HepG2 (cell line): Measurements from ENCODE around the gene HRC. TPM values are rescaled to one million over a fixed set of nuclear protein-coding genes. Genes with fewer than 3 reads are reported as not detected.

ENCODE experiments used
- ADNP ChIP-seq: sonication (generic); formaldehyde crosslinking; IDR thresholded peaks from 2 replicates; pipeline ENCODE4 v1.4.0; 2020; ENCODE audit warnings: missing genetic modification reagents
- EEA1 ChIP-seq: sonication (generic); formaldehyde crosslinking; IDR thresholded peaks from 2 replicates; pipeline ENCODE4 v1.5.1; 2020; ENCODE audit warnings: mild to moderate bottlenecking, missing genetic modification reagents, borderline replicate concordance
- KDM3A ChIP-seq: IDR thresholded peaks from 2 replicates; pipeline ENCODE4 v1.6.1; 2018; ENCODE audit warnings: low read depth, missing compliant biosample characterization
- KDM4B ChIP-seq: sonication (generic); formaldehyde crosslinking; IDR thresholded peaks from 2 replicates; pipeline ENCODE4 v1.4.0; 2020; ENCODE audit warnings: missing genetic modification reagents
- LBX2 ChIP-seq: sonication (generic); formaldehyde crosslinking; IDR thresholded peaks from 2 replicates; pipeline ENCODE4 v1.5.0; 2020; ENCODE audit warnings: missing genetic modification reagents, mild to moderate bottlenecking, borderline replicate concordance
- MAZ ChIP-seq, 2 experiments: sonication (generic) in 1 of 2; formaldehyde crosslinking in 1 of 2; IDR thresholded peaks; 2 replicates each; pipeline versions ENCODE4 v1.5.0 to v1.6.1; 2012 to 2020; ENCODE audit warnings: low read depth in 2 of 2, mild to moderate bottlenecking in 2 of 2, borderline replicate concordance in 1 of 2, improper control_type of control experiment in 1 of 2, low read length in 1 of 2, missing genetic modification reagents in 1 of 2, moderate library complexity in 1 of 2
- NFE2L2 ChIP-seq: fragments of 150-350 bp; IDR thresholded peaks from 2 replicates; pipeline ENCODE4 v1.6.1; 2014; ENCODE audit warnings: low read length
- SNAPC2 ChIP-seq: sonication (generic); formaldehyde crosslinking; IDR thresholded peaks from 2 replicates; pipeline ENCODE4 v1.8.1; 2022; ENCODE audit warnings: mild to moderate bottlenecking, missing genetic modification reagents
- STAG1 ChIP-seq: sonication (generic); formaldehyde crosslinking; IDR thresholded peaks from 2 replicates; pipeline ENCODE4 v1.4.0; 2020; ENCODE audit warnings: missing genetic modification reagents
- STAT5B ChIP-seq: sonication (generic); formaldehyde crosslinking; IDR thresholded peaks from 2 replicates; pipeline ENCODE4 v1.4.0; 2020; ENCODE audit warnings: missing genetic modification reagents
- TAF1 ChIP-seq: sonication (generic); formaldehyde crosslinking; IDR thresholded peaks from 2 replicates; pipeline ENCODE4 v1.4.0; 2020; ENCODE audit warnings: missing genetic modification reagents
- ZBTB42 ChIP-seq: sonication (generic); formaldehyde crosslinking; IDR thresholded peaks from 2 replicates; pipeline ENCODE4 v1.5.0; 2020; ENCODE audit warnings: mild to moderate bottlenecking, missing genetic modification reagents
- ZNF646 ChIP-seq: sonication (generic); formaldehyde crosslinking; IDR thresholded peaks from 2 replicates; pipeline ENCODE4 v1.9.0; 2021; ENCODE audit warnings: mild to moderate bottlenecking, missing genetic modification reagents
- ZNF780A ChIP-seq: sonication (generic); formaldehyde crosslinking; IDR thresholded peaks from 2 replicates; pipeline ENCODE4 v1.8.0; 2022; ENCODE audit warnings: mild to moderate bottlenecking, missing genetic modification reagents, moderate library complexity
- polyA plus RNA-seq, 8 experiments: library from polyadenylated mRNA; depleted of rRNA in 3 of 8; stranded (reverse) in 7 of 8; unstranded in 1 of 8; fragments of >200 nt; fragmentation: Illumina TruSeq in 4 of 8; extraction: Trizol in 4 of 8; gene quantifications; 2 replicates each; pipeline versions ENCODE4 v1.2.1 to v1.2.3, GENCODE V29; 2011 to 2016; ENCODE audit warnings: low read depth in 4 of 8, missing spikeins in 1 of 8, mixed read lengths in 1 of 8; ENCODE audit not compliant: insufficient read depth in 1 of 8
- total RNA-seq, 5 experiments: library from RNA; depleted of rRNA; stranded (reverse); fragments of >200 nt; fragmentation: Illumina TruSeq; extraction: Trizol; gene quantifications; 2 replicates each; pipeline ENCODE4 v1.2.3, GENCODE V29; 2016; ENCODE audit warnings: low read depth in 1 of 5
- TF ChIP-seq, protein P1 (sequence below): sonication (generic); formaldehyde crosslinking; IDR thresholded peaks from 2 replicates; pipeline ENCODE4 v1.4.0; 2020; ENCODE audit warnings: mild to moderate bottlenecking, missing genetic modification reagents
- TF ChIP-seq, protein P2 (sequence below): IDR thresholded peaks from 2 replicates; pipeline ENCODE4 v1.6.1; 2016; ENCODE audit warnings: missing compliant biosample characterization, missing genetic modification reagents, borderline replicate concordance

HRC gene
- total and polyA plus RNA-seq, 2 of the 13 experiments (the other 11 are each of a cell fraction or from before 2014, with no cell fraction given): 3.6 to 15.4 TPM

DNA sequence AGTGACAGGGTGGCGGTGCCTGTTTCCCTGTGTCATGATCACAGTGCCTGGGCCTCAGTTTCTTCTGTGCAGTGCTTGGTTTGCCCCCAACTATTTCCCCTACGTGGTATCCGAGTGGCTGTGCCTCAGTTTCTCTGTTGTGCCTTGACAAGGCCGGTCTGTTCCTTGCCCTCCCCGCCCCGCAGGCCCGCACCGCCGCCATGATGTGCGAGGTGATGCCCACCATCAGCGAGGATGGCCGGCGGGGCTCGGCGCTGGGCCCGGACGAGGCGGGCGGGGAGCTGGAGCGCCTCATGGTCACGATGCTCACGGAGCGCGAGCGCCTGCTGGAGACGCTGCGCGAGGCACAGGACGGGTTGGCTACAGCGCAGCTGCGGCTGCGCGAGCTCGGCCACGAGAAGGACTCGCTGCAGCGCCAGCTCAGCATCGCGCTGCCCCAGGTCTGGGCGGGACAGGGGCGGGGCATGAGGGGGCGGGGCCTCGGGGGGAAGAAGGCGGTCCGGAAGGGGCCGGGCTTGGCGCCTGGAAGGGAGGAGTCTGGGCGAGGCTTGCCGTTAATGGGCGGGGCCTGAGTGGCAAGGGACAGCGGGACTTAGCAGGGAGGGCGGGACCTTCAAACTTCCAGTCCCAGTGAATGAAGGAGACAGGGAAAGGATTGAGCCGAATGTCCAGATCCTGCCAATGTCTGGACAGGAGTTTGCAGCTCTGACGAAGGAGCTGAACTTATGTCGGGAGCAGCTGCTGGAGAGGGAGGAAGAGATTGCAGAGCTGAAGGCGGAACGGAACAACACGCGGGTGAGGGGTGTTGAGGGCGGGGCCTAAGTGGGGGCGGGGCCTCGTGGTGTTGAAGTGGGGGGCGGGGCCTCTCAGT lies 27.3 kb downstream of the HRC start (continued):
- TF ChIP-seq, protein P1, sequence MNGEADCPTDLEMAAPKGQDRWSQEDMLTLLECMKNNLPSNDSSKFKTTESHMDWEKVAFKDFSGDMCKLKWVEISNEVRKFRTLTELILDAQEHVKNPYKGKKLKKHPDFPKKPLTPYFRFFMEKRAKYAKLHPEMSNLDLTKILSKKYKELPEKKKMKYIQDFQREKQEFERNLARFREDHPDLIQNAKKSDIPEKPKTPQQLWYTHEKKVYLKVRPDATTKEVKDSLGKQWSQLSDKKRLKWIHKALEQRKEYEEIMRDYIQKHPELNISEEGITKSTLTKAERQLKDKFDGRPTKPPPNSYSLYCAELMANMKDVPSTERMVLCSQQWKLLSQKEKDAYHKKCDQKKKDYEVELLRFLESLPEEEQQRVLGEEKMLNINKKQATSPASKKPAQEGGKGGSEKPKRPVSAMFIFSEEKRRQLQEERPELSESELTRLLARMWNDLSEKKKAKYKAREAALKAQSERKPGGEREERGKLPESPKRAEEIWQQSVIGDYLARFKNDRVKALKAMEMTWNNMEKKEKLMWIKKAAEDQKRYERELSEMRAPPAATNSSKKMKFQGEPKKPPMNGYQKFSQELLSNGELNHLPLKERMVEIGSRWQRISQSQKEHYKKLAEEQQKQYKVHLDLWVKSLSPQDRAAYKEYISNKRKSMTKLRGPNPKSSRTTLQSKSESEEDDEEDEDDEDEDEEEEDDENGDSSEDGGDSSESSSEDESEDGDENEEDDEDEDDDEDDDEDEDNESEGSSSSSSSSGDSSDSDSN (CRISPR knock-in tag): peak; percentile 91
- TF ChIP-seq KDM4B (peak; percentile 48; the same call in 1 of the 2 replicates), EEA1 (CRISPR knock-in tag) (peak; percentile 99), LBX2 (CRISPR knock-in tag) (peak; percentile 100), TAF1 (CRISPR knock-in tag) (peak; percentile 77; the same call in 1 of the 2 replicates), ZNF780A (CRISPR knock-in tag) (peak; percentile 97), MAZ (IDR thresholded peaks at IDR 0.05; ENCODE audit: borderline replicate concordance, low read depth, low read length) (no peak; the same call in 1 of the 2 replicates), MAZ (CRISPR knock-in tag; IDR thresholded peaks at IDR 0.05; ENCODE audit: low read depth) (peak; percentile 96), ZBTB42 (CRISPR knock-in tag) (peak; percentile 95), NFE2L2 (no peak), STAT5B (CRISPR knock-in tag) (peak; percentile 98), ZNF646 (peak; percentile 60; the same call in 1 of the 2 replicates), ADNP (CRISPR knock-in tag) (peak; percentile 60; the same call in 1 of the 2 replicates), STAG1 (CRISPR knock-in tag) (peak; percentile 48), SNAPC2 (CRISPR knock-in tag) (peak; percentile 98), KDM3A (CRISPR knock-in tag) (peak; percentile 62; the same call in 1 of the 2 replicates)
- TF ChIP-seq, protein P2, sequence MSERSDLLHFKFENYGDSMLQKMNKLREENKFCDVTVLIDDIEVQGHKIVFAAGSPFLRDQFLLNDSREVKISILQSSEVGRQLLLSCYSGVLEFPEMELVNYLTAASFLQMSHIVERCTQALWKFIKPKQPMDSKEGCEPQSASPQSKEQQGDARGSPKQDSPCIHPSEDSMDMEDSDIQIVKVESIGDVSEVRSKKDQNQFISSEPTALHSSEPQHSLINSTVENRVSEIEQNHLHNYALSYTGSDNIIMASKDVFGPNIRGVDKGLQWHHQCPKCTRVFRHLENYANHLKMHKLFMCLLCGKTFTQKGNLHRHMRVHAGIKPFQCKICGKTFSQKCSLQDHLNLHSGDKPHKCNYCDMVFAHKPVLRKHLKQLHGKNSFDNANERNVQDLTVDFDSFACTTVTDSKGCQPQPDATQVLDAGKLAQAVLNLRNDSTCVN (CRISPR knock-in tag): peak; percentile 95
